T-cell (primary cell): ENCODE results near the gene SMIM41. TPM values are rescaled to one million over a fixed set of nuclear protein-coding genes. Genes with fewer than 3 reads are reported as not detected.
"Not testable (repeated sequence)": the region's sequence is repeated elsewhere in the genome, so short reads cannot be mapped to it uniquely, and the experiment has no call there.

Source experiments
- ATAC-seq, 4 experiments: fragments of 200-7000 bp in 3 of 4; fragments of 150-1000 bp in 1 of 4; cut with Tn5 transposase; replicated peaks in 1 of 4; 1 replicate in 3 of 4; 2 replicates in 1 of 4; pipeline ENCODE4 v1.10.0; 2021; ENCODE audit warnings: moderate library complexity in 3 of 4, mild to moderate bottlenecking in 2 of 4, moderate number of reproducible peaks in 1 of 4
- CTCF ChIA-PET, 2 donors: fragments of 300-600 bp; sonication (Branson Sonifier 250); formaldehyde crosslinking; loops; one replicate each; lab custom pipeline; 2022; ENCODE audit warnings: antibody characterized with exemption in 2 of 2; lab: Charles Lee
- POLR2A ChIA-PET, 2 donors: fragments of 300-600 bp; sonication (Branson Sonifier 250); formaldehyde crosslinking; loops; one replicate each; lab custom pipeline; 2022; ENCODE audit warnings: antibody characterized with exemption in 2 of 2; lab: Charles Lee
- DNase-seq, 35 experiments: peaks; one replicate each; pipeline versions ENCODE4 v3.0.0 to v3.0.0-alpha.2; 2013 to 2023
- H3K27ac ChIP-seq: one replicate; pipeline ENCODE4 v1.5.1; 2013; ENCODE audit warnings: low read length
- H3K27me3 ChIP-seq, 2 experiments: replicated peaks in 1 of 2; 1 replicate in 1 of 2; 2 replicates in 1 of 2; pipeline versions ENCODE4 v1.6.1 to v1.7.0; 2013; ENCODE audit warnings: low read length in 1 of 2, mixed read lengths in 1 of 2; ENCODE audit not compliant: control insufficient read depth in 2 of 2, insufficient read depth in 2 of 2; ENCODE audit errors: extremely low read depth in 1 of 2
- H3K36me3 ChIP-seq, 2 donors: 1 replicate in 1 of 2; 2 replicates in 1 of 2; pipeline versions ENCODE4 v1.6.1 to v1.7.0; 2013; ENCODE audit warnings: low read length in 1 of 2; ENCODE audit not compliant: control insufficient read depth in 2 of 2, insufficient read depth in 1 of 2; ENCODE audit errors: extremely low read depth in 1 of 2
- H3K4me1 ChIP-seq, 2 experiments: 1 replicate in 1 of 2; 2 replicates in 1 of 2; pipeline versions ENCODE4 v1.6.1 to v1.7.0; 2013; ENCODE audit warnings: low read length in 2 of 2, mixed read lengths in 1 of 2; ENCODE audit not compliant: insufficient read depth in 2 of 2, control insufficient read depth in 1 of 2; ENCODE audit errors: extremely low read depth in 1 of 2
- H3K4me3 ChIP-seq, 2 donors: 1 replicate in 1 of 2; 2 replicates in 1 of 2; pipeline versions ENCODE4 v1.5.1 to v1.7.0; 2013; ENCODE audit warnings: mild to moderate bottlenecking in 2 of 2, low read length in 1 of 2, moderate library complexity in 1 of 2; ENCODE audit not compliant: control insufficient read depth in 1 of 2; ENCODE audit errors: extremely low read depth in 1 of 2
- H3K9me3 ChIP-seq: 2 replicates; pipeline ENCODE4 v1.7.0; 2013
- H3K27ac Mint-ChIP-seq, 2 donors: one replicate each; pipeline ENCODE4 v1.8.0; 2020 to 2021; ENCODE audit warnings: mild to moderate bottlenecking in 2 of 2, mixed read lengths in 2 of 2
- H3K27me3 Mint-ChIP-seq, 2 donors: one replicate each; pipeline ENCODE4 v1.8.0; 2021 to 2022; ENCODE audit warnings: mixed read lengths in 2 of 2
- H3K36me3 Mint-ChIP-seq: one replicate; pipeline ENCODE4 v1.8.0; 2021; ENCODE audit warnings: mixed read lengths
- H3K4me1 Mint-ChIP-seq, 3 donors: one replicate each; pipeline ENCODE4 v1.8.0; 2020 to 2022; ENCODE audit warnings: mixed read lengths in 3 of 3, mild to moderate bottlenecking in 1 of 3
- H3K4me3 Mint-ChIP-seq, 3 donors: one replicate each; pipeline ENCODE4 v1.8.0; 2020 to 2022; ENCODE audit warnings: mild to moderate bottlenecking in 3 of 3, mixed read lengths in 3 of 3, moderate library complexity in 3 of 3
- H3K9me3 Mint-ChIP-seq, 3 donors: one replicate each; pipeline ENCODE4 v1.8.0; 2020 to 2022; ENCODE audit warnings: mixed read lengths in 3 of 3
- WGBS: methylation state at CpG from one replicate; pipeline ENCODE4 v1.1.5; 2013; ENCODE audit warnings: missing lambda C conversion rate; ENCODE audit not compliant: insufficient coverage; 5-methylcytosine and 5-hydroxymethylcytosine counted together
- total RNA-seq, 35 experiments: library from RNA in 6 of 35; stranded (reverse) in 6 of 35; fragments of 120-200 nt in 1 of 35; gene quantifications; one replicate each; pipeline versions ENCODE4 v1.2.1 to v1.2.4 and lab custom pipeline; 2013 to 2026

SMIM41 gene
- total RNA-seq, 5 donors from 2014 or later (not counting 1 experiment from before 2014, with no cell fraction given): 0.41 TPM; not detected in 4

DNA sequence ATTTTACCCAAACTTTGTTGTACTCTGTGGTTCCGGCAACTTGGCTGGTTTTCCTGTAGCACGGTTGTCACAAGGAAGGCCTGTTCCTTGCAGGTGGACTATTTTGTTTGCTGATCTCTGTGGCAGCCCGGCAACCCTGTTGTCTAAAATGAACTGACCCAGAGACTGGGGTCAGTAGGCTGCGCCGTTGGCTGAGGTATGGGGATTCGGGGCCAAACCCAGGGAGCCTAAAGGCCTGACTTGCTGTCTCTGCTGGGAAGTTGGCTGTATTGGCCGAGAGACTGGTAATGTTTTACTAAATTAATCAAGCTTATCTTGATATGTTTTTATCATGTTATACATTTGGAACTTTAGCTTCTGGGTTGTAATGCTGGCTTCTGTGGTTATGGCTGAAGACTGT, 13.8 kb downstream of the SMIM41 start:
- ChIA-PET CTCF (interaction anchor here in 1 of 2 donors (0.7 kb wide), 1 partner anchor 32 kb away, joined by 5 read pairs; no protein-coding TSS in a partner anchor), POLR2A (no interaction called here)
- no peaks in the 10 kb centered on the region for H3K4me1 ChIP-seq
- no peak overlapping the region for H3K27ac Mint-ChIP-seq
- H3K36me3 Mint-ChIP-seq: no peaks in the 10 kb centered on the region
- H3K36me3 ChIP-seq: no peaks in the 10 kb centered on the region
- H3K27me3 ChIP-seq: peaks cover 0 to 41% of the 10 kb centered on the region in 2 experiments
- peaks cover 35 to 66% of the 10 kb centered on the region in 2 donors for H3K27me3 Mint-ChIP-seq
- no peaks in the 10 kb centered on the region for H3K9me3 Mint-ChIP-seq
- H3K9me3 ChIP-seq: no peaks in the 10 kb centered on the region
- H3K4me1 Mint-ChIP-seq: peaks cover 0 to 5% (median 0%) of the 10 kb centered on the region in 3 donors
- no peak overlapping the region for H3K27ac ChIP-seq
- 92% methylated on average over 5 of the region's 7 CpGs for WGBS
- DNase-seq (no peak), ATAC-seq (no peak)
- H3K4me3 Mint-ChIP-seq: no peak overlapping the region
- no peak overlapping the region for H3K4me3 ChIP-seq

DNA sequence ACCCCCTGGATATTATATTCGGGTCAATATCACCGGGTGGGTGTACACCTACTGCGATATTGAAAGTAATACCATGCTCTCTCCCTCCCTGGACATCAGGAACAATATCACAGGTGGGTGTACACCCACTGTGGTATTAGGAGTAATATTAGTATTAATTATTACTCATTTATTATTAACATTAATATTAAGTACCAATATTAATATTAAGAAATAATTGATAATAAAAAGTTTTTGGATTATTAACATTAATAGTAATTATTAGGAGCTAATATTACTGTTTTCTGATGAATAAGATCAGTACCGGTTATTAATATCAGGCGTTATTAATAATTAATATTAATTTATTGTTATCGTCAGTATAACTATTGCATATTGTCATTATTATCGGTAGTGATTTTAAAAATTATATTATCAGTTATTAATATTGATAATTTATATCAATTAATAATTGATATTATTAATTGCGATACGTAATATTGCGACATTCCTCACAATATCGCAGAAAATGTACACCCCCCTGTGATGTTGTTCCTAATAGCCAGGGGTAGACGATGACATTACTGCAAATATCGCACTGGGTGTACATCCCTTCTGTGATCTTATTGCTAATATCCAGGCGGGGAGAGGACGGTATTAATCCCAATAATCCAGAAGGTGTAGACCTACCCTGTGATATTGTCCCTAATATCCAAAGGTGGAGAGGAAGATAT, 17.0 kb downstream of the SMIM41 start:
- Mint-ChIP-seq H3K4me1 (no peaks in the 10 kb centered on the region), H3K4me3 (no peak overlapping the region), H3K27me3 (peaks cover 45 to 59% of the 10 kb centered on the region in 2 donors), H3K9me3 (no peaks in the 10 kb centered on the region), H3K27ac (no peak overlapping the region), H3K36me3 (no peaks in the 10 kb centered on the region)
- Histone ChIP-seq H3K4me3 (no peak overlapping the region), H3K27me3 (peaks cover 0 to 14% of the 10 kb centered on the region in 2 experiments), H3K36me3 (no peaks in the 10 kb centered on the region), H3K4me1 (no peaks in the 10 kb centered on the region), H3K27ac (no peak overlapping the region), H3K9me3 (no peaks in the 10 kb centered on the region)
- no CpG with 5 or more reads among the region's 15 CpGs for WGBS
- DNase-seq (no peak), ATAC-seq (no peak)
- POLR2A ChIA-PET: no interaction called here
- CTCF ChIA-PET: interaction anchor here in 1 of 2 donors (0.5 kb wide), 1 partner anchor 72 kb away, joined by 3 read pairs; no protein-coding TSS in a partner anchor

DNA sequence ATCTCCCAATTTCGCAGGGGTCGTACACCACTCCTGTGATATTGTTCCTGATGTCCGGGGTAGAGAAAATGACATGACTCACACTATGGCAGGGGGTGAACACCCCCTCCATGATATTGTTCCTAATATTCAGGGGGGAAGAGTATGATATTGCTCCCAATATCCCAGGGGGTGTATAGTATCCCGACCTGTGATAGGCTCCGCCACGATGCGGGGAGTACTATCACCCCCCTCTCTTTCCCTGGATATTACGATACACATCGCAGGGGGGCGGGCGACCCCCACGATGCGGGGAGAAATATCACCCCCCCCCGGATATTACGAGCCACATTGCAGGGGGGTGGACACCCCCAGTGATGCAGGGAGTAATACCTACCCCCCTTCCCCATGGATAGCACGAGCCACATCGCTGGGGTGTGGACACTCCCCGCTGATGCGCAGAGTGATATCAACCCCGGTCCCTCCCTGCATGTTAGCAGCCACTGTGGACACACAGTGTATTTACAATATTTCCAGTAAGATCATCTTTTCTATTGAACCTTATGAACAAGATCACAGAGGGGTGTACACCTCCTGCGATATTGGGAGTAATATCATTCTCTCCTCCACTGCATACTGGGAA, 17.7 kb downstream of the SMIM41 start:
- Histone ChIP-seq H3K4me1 (no peaks in the 10 kb centered on the region), H3K9me3 (no peaks in the 10 kb centered on the region), H3K36me3 (no peaks in the 10 kb centered on the region), H3K27ac (no peak overlapping the region), H3K4me3 (no peak overlapping the region), H3K27me3 (peaks cover 0 to 14% of the 10 kb centered on the region in 2 experiments)
- Mint-ChIP-seq H3K27ac (peak overlapping the region in 1 of 2 donors; percentile 9), H3K4me1 (no peaks in the 10 kb centered on the region), H3K4me3 (no peak overlapping the region), H3K36me3 (no peaks in the 10 kb centered on the region), H3K9me3 (no peaks in the 10 kb centered on the region), H3K27me3 (peaks cover 48 to 59% of the 10 kb centered on the region in 2 donors)
- 83% methylated on average over 5 of the region's 21 CpGs for WGBS
- CTCF ChIA-PET: interaction anchor here in 1 of 2 donors (0.5 kb wide), 1 partner anchor 73 kb away, joined by 3 read pairs; no protein-coding TSS in a partner anchor
- ATAC-seq (no peak), DNase-seq (no peak)
- POLR2A ChIA-PET: no interaction called here

DNA sequence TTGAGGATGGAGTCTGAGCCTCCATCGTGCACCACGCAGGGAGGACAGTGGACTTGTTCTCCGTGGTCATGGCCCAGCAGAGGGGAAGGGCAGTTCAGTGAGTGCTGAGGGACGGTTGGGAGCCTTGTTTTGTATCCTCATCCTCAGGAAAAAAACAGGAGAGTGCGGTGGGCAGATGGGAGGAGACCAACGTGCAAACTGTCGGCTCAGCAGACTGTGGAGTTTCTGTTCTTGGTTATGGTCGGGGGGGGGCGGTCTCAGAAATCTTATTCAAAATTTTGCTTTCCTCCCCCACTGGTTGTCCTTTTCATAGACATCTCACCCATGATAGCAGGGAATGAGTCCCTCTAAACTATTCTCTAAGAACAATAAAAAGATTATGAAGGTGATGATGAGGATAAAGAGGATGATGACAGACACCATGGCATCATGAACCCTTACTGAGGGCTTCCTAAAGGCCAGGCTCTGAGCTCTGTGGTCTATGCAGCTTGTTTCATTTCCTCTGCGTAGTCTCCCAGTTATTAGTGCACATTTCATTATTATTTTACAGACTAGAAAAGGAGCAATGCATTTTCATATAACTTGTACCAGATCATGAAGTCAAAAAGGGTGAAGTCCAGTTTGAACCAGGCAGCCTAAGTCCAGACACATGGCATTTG, 25.1 kb downstream of the SMIM41 start:
- H3K36me3 Mint-ChIP-seq, ATAC-seq, H3K9me3 Mint-ChIP-seq, H3K4me1 ChIP-seq, H3K27ac Mint-ChIP-seq, POLR2A ChIA-PET, H3K9me3 ChIP-seq, H3K4me3 ChIP-seq, H3K4me3 Mint-ChIP-seq, H3K4me1 Mint-ChIP-seq, H3K36me3 ChIP-seq, CTCF ChIA-PET, DNase-seq, H3K27ac ChIP-seq: not testable (repeated sequence)
- WGBS: 63% methylated on average over 5 of the region's 10 CpGs
- peaks cover 0 to 21% of the 10 kb centered on the region in 2 experiments for H3K27me3 ChIP-seq
- H3K27me3 Mint-ChIP-seq: peaks cover 53 to 63% of the 10 kb centered on the region in 2 donors

DNA sequence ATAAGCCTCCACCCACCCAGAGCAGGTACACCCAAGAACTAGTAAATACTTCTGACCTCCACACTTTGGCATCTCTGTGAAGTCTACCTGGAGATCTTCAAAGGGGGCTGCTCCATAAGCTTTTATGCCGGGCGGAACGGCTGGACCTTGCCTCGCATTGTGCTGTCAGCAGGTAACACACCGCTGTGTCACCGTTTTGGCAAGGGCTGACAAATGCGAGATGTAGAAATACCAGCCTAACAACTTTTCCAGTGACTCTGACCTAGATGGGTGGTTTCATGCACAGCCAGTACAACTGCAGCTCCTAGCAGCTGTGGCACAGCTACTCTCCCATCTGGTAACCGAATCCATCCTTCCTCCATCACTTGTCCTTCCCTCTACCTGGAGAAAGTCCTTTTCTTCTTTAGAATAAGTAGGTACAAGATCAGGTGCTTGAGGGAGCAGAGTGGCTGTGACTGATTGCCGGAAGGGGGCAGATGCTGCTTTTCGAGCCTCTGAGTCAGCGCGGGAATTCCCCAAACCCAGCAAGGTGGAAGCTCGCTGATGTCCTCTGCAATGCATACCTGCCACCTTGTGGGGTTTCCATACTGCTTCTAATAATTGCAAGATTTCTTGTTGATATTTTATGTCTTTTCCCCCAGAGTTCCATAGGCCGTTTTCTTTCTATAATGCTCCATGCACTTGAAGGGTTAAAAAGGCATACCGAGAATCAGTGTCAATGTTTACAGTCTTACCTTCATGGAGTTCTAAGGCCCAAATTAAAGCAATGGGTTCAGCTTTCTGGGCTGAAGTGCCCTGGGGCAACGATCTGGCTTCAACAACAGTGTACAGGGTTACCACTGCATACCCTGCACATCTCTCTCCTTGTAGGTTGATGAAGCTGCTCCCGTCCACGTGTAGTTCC, 37.0 kb downstream of the SMIM41 start:
- peaks cover under 1 to 19% (median 16%) of the 10 kb centered on the region in 3 donors for H3K4me1 Mint-ChIP-seq
- CTCF ChIA-PET: interaction anchor here (0.6 kb wide), 2 partner anchors 47 to 567 kb away, joined by 3 read pairs; no protein-coding TSS in a partner anchor
- DNase-seq: peak in 34 of 35 experiments; percentile 13 to 70 (median 48)
- peak overlapping the region; percentile 36 to 48 for H3K27ac Mint-ChIP-seq
- H3K4me3 Mint-ChIP-seq, H3K9me3 ChIP-seq, ATAC-seq, H3K9me3 Mint-ChIP-seq, H3K4me1 ChIP-seq, H3K27ac ChIP-seq, H3K27me3 Mint-ChIP-seq, H3K4me3 ChIP-seq, H3K36me3 Mint-ChIP-seq, POLR2A ChIA-PET, H3K36me3 ChIP-seq: not testable (repeated sequence)
- WGBS: 50% methylated on average over 10 of the region's 18 CpGs
- H3K27me3 ChIP-seq: peaks cover 0 to 19% of the 10 kb centered on the region in 2 experiments
